Heart right ventricle (tissue), 16 donors: ENCODE results near the gene SLC8A1. TPM values are rescaled to one million over a fixed set of nuclear protein-coding genes. Genes with fewer than 3 reads are reported as not detected.
A peak's percentile ranks its signal among the peaks of the same experiment; 100 is the strongest.

Experiments used
- ATAC-seq, 8 donors: fragments of 200-7000 bp; cut with Tn5 transposase; one replicate each; pipeline ENCODE4 v1.9.1; 2020; ENCODE audit warnings: mild to moderate bottlenecking in 8 of 8, moderate library complexity in 8 of 8, moderate number of reproducible peaks in 1 of 8
- DNase-seq, 2 donors: peaks; one replicate each; pipeline ENCODE4 v3.0.0-alpha.2; 2020
- H3K27ac ChIP-seq, 10 donors: fragments of 200-600 bp; sonication (generic) in 2 of 10; one replicate each; pipeline versions ENCODE4 v1.5.0 to v1.8.0; 2020 to 2022; ENCODE audit warnings: mild to moderate bottlenecking in 3 of 10
- H3K27me3 ChIP-seq, 7 donors: fragments of 200-600 bp; one replicate each; pipeline ENCODE4 v1.8.0; 2021 to 2022; ENCODE audit warnings: mild to moderate bottlenecking in 2 of 7
- H3K36me3 ChIP-seq, 9 donors: fragments of 200-600 bp; sonication (generic) in 1 of 9; one replicate each; pipeline versions ENCODE4 v1.5.0 to v1.8.0; 2020 to 2022; ENCODE audit warnings: mild to moderate bottlenecking in 2 of 9
- H3K4me1 ChIP-seq, 9 donors: fragments of 200-600 bp; sonication (generic) in 1 of 9; one replicate each; pipeline versions ENCODE4 v1.5.0 to v1.8.0; 2020 to 2022; ENCODE audit warnings: mild to moderate bottlenecking in 4 of 9
- H3K4me3 ChIP-seq, 10 donors: fragments of 200-600 bp; sonication (generic) in 2 of 10; one replicate each; pipeline versions ENCODE4 v1.5.0 to v1.8.0; 2020 to 2022; ENCODE audit warnings: mild to moderate bottlenecking in 7 of 10, moderate library complexity in 2 of 10
- H3K9me3 ChIP-seq, 11 donors: fragments of 200-600 bp in 10 of 11; sonication (generic) in 2 of 11; one replicate each; pipeline versions ENCODE4 v1.5.0 to v1.8.0; 2013 to 2022; ENCODE audit warnings: mild to moderate bottlenecking in 2 of 11, control low read depth in 1 of 11, moderate library complexity in 1 of 11
- CTCF ChIP-seq, 9 donors: fragments of 200-600 bp; sonication (generic) in 2 of 9; IDR thresholded peaks; one replicate each; pipeline versions ENCODE4 v1.5.0 to v1.8.0; 2021 to 2022; ENCODE audit warnings: antibody characterized with exemption in 9 of 9, mild to moderate bottlenecking in 5 of 9, moderate library complexity in 1 of 9
- WGBS, 2 donors: extraction: QIAGEN DNeasy Blood & Tissue Kit; methylation state at CpG; one replicate each; pipeline ENCODE4 v1.1.7; 2013; ENCODE audit warnings: inconsistent platforms in 1 of 2; 5-methylcytosine and 5-hydroxymethylcytosine counted together
- intact Hi-C, 10 donors: fragments of 100-400 bp; cut with DNase I; formaldehyde crosslinking; loops; one replicate each; pipeline versions ENCODE4 v1.11.1 to v1.14.2; 2022
- polyA plus RNA-seq, 2 donors: library from polyadenylated mRNA; stranded (reverse); fragments of 200-250 nt; gene quantifications; one replicate each; pipeline ENCODE4 v1.2.3, GENCODE V29; 2013
- total RNA-seq, 10 donors: library from RNA; stranded (reverse); fragmentation: NEBNext Ultra II Directional in 3 of 10; extraction: Animal tissue kit (Norgen Biotek cat#: 25700) in 3 of 10; gene quantifications; one replicate each; pipeline versions ENCODE4 v1.2.1 to v1.2.4, GENCODE V29; 2021 to 2023
- donor health status: Arrhythmogenic right ventricular cardiomyopathy.
- donor health status: ischemic (EF 13 %, LVEDD 7.1; RV severe dilation, severe dysfunction).
- donor health status: healthy with polysubstance abuse.
- donor health status: DM: no; HTN: yes; CAD: no.
- donor health status: DM: no; HTN: no; CAD: no.
- donor health status: ischemic (EF 25% LVEDD 6.9; RV normal size, moderate dysfunction).
- donor health status: ischemic (EF 25% LVEDD 5.7; RV mildly dilated, moderate dysfunction).
- donor health status: healthy.
- donor health status: DM: yes; HTN: yes; CAD: no.
- donor health status: Ischemic cardiomyopathy.
- donor health status: ischemic (EF 35%, LVEDD 5.7; RV mildly dilated, moderate dysfunction).
- donor health status: nonischemic (EF 11% LVEDD 7.7; RV severe dilation, severe dysfunction).
- donor health status: DM: yes; HTN: yes; CAD: no.
- donor health status: PGD.
- donor health status: ischemic (EF 29% LVEDD 5.4; RV normal size, mild dysfunction).
- donor health status: nonischemic (EF 23%, LVEDD 6.1; RV moderate dilation, normal function).

The SLC8A1 gene
- total and polyA plus RNA-seq, 12 donors: 11.1 to 1,497 (median 1,067) TPM

GRCh38 chr2:40138314-40138713 is 313.6 kb downstream of the SLC8A1 start:
- no peak for TF ChIP-seq CTCF (IDR thresholded peaks at IDR 0.05)
- DNase-seq: no peak
- Histone ChIP-seq H3K4me1 (peaks cover 0 to 14% (median 0%) of the 10 kb centered on the region in 9 donors), H3K9me3 (no peaks in the 10 kb centered on the region), H3K4me3 (no peak overlapping the region), H3K36me3 (peaks cover 0 to 92% (median 15%) of the 10 kb centered on the region in 9 donors), H3K27me3 (no peaks in the 10 kb centered on the region), H3K27ac (peak overlapping the region in 1 of 10 donors; percentile 24)
- WGBS, 2 donors: 79 to 81% methylated on average over 1 of the region's 1 CpG
- ATAC-seq: no peak
- intact Hi-C loops: no loop called here

GRCh38 chr2:40131081-40131704 is 320.7 kb downstream of the SLC8A1 start:
- peaks cover 4 to 72% (median 50%) of the 10 kb centered on the region in 9 donors for H3K4me1 ChIP-seq
- TF ChIP-seq CTCF (IDR thresholded peaks at IDR 0.05): no peak
- H3K27ac ChIP-seq: peak overlapping the region; percentile 20 to 86 (median 78)
- H3K36me3 ChIP-seq: peaks cover 0 to 21% (median 0%) of the 10 kb centered on the region in 9 donors
- H3K9me3 ChIP-seq: no peaks in the 10 kb centered on the region
- DNase-seq (no peak), ATAC-seq (peak in 4 of 8 donors; percentile 2 to 31 (median 14))
- H3K4me3 ChIP-seq: no peak overlapping the region
- intact Hi-C loops: no loop called here
- no peaks in the 10 kb centered on the region for H3K27me3 ChIP-seq
- WGBS, 2 donors: 65 to 72% methylated on average over 3 of the region's 3 CpGs

- no peaks in the 10 kb centered on the region for H3K9me3 ChIP-seq
- peak; percentile 46 to 61 for DNase-seq
- peaks cover 0 to 22% (median 0%) of the 10 kb centered on the region in 9 donors for H3K36me3 ChIP-seq
- no peaks in the 10 kb centered on the region for H3K27me3 ChIP-seq
- peak; percentile 79 to 92 (median 90) for ATAC-seq
- no peak overlapping the region for H3K4me3 ChIP-seq
- intact Hi-C loops: no loop called here
- TF ChIP-seq CTCF (IDR thresholded peaks at IDR 0.05): no peak
- 12 to 26% methylated on average over 4 of the region's 4 CpGs for WGBS, 2 donors
- peak overlapping the region; percentile 20 to 86 (median 78) for H3K27ac ChIP-seq
- peaks cover 4 to 78% (median 52%) of the 10 kb centered on the region in 9 donors for H3K4me1 ChIP-seq
Observed at GRCh38 chr2:40130251-40130994, 321.5 kb downstream of the SLC8A1 start.

- H3K36me3 ChIP-seq: peaks cover 0 to 24% (median 0%) of the 10 kb centered on the region in 9 donors
- intact Hi-C loops: no loop called here
- no peaks in the 10 kb centered on the region for H3K27me3 ChIP-seq
- no peak for TF ChIP-seq CTCF (IDR thresholded peaks at IDR 0.05)
- H3K4me1 ChIP-seq: peaks cover 4 to 82% (median 52%) of the 10 kb centered on the region in 9 donors
- peak overlapping the region; percentile 20 to 86 (median 78) for H3K27ac ChIP-seq
- ATAC-seq (peak; percentile 62 to 91 (median 87)), DNase-seq (peak in 1 of 2 donors; percentile 77)
- no peaks in the 10 kb centered on the region for H3K9me3 ChIP-seq
- no peak overlapping the region for H3K4me3 ChIP-seq
- 43 to 67% methylated on average over 1 of the region's 1 CpG for WGBS, 2 donors
Observed at GRCh38 chr2:40129725-40130124, 322.2 kb downstream of the SLC8A1 start.
